GM12891 (cell line): Measurements from ENCODE around the gene EMILIN2.
"Not testable (repeated sequence)": the region's sequence is repeated elsewhere in the genome, so short reads cannot be mapped to it uniquely, and the experiment has no call there.

ENCODE experiments used
- DNase-seq: peaks from one replicate; pipeline ENCODE4 v3.0.0; 2011; ENCODE audit warnings: low spot score; ENCODE audit not compliant: insufficient read length
- FAIRE-seq: peaks from 2 replicates; lab custom pipeline; 2011; peaks lifted over from hg19 to GRCh38; lab: Jason Lieb, UNC
- PAX5 ChIP-seq: IDR thresholded peaks from 2 replicates; pipeline ENCODE4 v1.6.1; 2011; ENCODE audit warnings: low read length, moderate library complexity, mild to moderate bottlenecking; ENCODE audit not compliant: insufficient read depth, severe bottlenecking
- POLR2A ChIP-seq: IDR thresholded peaks from 2 replicates; pipeline ENCODE4 v1.6.1; 2011; ENCODE audit warnings: low read depth, low read length, control low read depth
- POLR2AphosphoS5 ChIP-seq: IDR thresholded peaks from 2 replicates; pipeline ENCODE4 v1.6.1; 2011; ENCODE audit warnings: low read depth, low read length, control low read depth
- POU2F2 ChIP-seq: IDR thresholded peaks from 2 replicates; pipeline ENCODE4 v1.6.1; 2011; ENCODE audit warnings: low read depth, mild to moderate bottlenecking, control low read depth, low read length, moderate library complexity
- SPI1 ChIP-seq: IDR thresholded peaks from 2 replicates; pipeline ENCODE4 v1.6.1; 2011; ENCODE audit warnings: low read depth, low read length, control low read depth
- TAF1 ChIP-seq: IDR thresholded peaks from 2 replicates; pipeline ENCODE4 v1.6.1; 2011; ENCODE audit warnings: low read depth, low read length, control low read depth

Gene EMILIN2

DNA sequence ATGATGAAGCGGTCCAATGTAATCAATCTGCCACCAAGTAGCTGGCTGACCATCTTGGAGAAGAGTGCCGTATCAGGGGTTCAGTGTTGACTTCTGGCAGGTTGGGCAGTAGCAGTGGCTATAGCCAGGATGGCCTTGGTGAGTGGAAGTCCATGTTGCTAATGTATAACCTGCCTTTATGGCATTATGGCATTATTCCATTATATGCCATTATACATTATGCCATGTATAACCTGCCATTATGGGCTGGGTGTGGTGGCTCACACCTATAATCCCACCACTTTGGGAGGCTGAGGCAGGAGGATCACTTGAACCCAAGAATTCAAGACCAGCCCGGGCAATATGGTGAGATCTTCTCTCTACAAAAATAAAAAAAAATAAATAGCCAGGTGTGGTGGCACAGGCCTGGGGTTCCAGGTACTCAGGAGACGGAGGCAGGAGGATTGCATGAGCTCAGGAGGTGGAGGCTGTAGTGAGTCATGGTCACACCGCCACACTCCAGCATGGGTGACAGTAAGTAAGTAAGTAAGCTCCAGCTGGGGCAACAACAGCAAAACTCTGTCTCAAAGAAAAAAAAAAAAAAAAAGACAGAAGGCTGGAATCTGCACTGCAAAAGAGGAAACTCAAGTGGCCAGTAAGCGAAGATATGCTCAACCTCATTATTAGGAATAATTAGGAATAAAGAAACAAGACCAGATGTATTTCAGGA lies 24.4 kb upstream of the EMILIN2 start:
- no peak for FAIRE-seq
- no peak for DNase-seq
- TF ChIP-seq TAF1 (no peak), POLR2A (no peak), POLR2AphosphoS5 (no peak), PAX5 (no peak), SPI1 (no peak), POU2F2 (no peak)

DNA sequence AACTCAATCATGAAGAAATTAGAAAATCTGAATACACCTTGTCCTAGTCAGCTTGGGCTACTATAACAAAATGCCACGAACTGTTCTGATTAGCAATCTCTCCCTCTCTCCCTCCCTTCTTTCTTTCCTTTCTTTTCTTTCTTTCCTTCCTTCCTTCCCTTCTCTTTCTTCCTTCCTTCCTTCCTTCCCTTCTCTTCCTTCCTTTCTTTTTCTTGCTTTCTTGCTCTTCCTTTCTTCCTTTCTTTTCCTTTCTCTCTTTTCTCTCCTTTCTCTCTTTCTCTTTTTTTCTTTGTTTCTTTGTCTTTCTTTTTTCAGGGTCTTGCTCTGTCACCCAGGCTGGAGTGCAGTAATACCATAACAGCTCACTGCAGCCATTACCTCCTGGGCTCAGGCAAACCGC lies 23.6 kb upstream of the EMILIN2 start:
- no peak for FAIRE-seq
- DNase-seq, result no peak

DNA sequence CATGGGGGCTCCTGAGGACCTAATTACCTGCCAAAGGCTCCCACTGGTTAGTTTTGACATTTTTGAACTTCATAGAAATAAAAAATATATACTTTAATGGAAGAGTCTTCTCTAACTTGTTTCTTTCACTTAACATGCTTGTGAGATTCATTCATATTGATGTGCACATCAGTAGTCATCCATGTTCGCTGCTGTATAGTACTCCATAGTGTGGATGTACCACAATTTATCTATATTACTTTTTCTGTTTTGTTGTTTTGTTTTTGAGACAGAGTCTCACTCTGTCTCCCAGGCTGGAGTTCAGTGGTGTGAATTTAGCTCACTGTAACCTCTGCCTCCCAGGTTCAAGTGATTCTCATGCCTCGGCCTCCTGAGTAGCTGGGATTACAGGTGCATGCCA lies 22.8 kb upstream of the EMILIN2 start:
- no peak for TF ChIP-seq PAX5
- TF ChIP-seq TAF1, result no peak
- TF ChIP-seq POLR2AphosphoS5, result no peak
- TF ChIP-seq POU2F2, result no peak
- TF ChIP-seq POLR2A, result no peak
- TF ChIP-seq SPI1, result no peak
- DNase-seq, result no peak

More for the DNA sequence above, 23.6 kb upstream of the EMILIN2 start:
- TF ChIP-seq POU2F2, result no peak
- no peak for TF ChIP-seq POLR2A
- no peak for TF ChIP-seq PAX5
- no peak for TF ChIP-seq SPI1
- no peak for TF ChIP-seq POLR2AphosphoS5
- no peak for TF ChIP-seq TAF1

DNA sequence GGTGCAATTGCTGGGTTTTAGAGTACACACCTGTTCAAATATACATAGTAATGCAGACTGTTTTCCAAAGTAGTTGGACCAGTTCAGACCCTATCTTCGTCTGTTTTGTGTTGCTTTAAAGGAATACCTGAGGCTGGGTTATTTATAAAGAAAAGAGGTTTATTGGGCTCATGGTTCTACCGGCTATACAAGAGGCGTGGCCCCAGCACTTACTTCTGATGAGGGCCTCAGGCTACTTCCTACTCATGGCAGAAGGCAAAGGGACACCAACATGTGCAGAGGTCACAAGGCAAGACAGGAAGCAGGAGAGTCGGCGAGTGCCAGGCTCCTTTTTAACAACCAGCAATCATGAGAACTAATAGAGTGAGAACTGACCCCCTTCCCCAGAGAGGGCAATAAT lies 21.9 kb upstream of the EMILIN2 start:
- DNase-seq (no peak), FAIRE-seq (no peak)
- TF ChIP-seq POLR2A (no peak), SPI1 (no peak), PAX5 (no peak), POU2F2 (no peak), POLR2AphosphoS5 (no peak), TAF1 (no peak)

More for the DNA sequence above, 22.8 kb upstream of the EMILIN2 start:
- no peak for FAIRE-seq

DNA sequence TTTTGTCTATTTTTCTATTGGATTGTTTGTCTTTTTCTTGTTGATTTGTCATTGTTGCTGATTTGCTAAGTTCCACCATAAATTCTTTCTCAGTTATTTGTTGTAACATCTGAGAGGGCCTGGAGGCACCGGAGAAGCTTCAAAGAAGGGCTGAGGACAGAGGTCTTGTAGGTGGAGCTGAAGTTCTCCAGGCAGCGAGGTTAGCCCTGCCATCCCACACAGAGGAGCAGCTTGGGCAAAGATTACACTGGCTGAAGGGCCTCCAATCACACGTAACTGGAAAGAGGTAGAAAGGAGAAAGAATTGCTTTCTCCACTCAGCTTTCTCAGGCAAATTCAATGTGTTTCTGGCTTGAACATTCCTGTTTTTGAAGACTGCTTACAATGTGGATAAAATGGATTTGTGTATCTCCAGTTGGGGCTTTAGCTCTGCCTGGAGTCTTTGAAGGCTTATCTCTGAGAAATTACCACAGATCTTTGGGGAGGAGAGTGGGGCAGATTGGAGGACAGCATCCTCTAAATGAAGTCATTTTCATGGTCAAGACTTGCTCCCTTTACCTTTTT lies 21.1 kb upstream of the EMILIN2 start:
- DNase-seq (no peak), FAIRE-seq (no peak)
- TF ChIP-seq PAX5 (no peak), POU2F2 (no peak), TAF1 (no peak), POLR2A (no peak), SPI1 (no peak)

DNA sequence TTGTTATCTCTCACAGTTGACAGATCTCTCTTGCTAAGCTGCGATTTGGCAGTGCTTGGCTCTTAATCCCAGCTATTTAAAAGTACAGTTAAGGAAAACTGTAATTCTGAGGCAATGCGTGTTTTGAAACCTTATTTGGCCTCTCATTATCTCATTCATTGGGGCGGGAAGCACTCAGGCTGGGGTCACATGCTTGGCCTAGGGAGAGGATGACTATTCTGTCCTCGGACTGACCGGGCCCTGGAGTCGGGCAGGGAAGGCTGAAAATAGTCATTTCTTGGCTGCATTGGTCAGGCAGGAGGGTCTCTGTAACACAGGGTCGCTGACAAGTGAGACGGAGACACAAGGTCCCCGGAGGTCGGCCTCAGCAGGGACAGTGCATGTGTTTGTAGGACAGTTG lies 20.2 kb upstream of the EMILIN2 start:
- DNase-seq, result no peak
- FAIRE-seq, result no peak

DNA sequence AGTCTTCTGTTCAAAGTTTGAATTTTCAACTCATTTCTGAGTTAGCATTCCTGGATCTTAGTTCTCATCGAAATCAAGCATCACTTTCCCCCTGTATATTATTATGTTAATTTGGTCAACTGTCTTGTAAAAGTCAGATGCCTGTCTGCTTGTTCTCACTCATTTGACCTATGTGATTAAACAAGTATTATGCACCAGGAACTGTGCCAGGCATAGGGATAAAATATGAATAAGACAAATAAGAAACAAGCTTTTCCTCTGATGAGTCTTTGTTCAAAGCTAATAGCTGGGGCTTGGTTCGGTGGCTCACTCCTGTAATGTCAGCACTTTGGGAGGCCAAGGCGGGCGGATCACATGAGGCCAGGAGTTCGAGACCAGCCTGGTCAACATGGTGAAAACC lies 19.7 kb upstream of the EMILIN2 start:
- DNase-seq (no peak), FAIRE-seq (no peak)
- TF ChIP-seq POLR2A, result no peak
- no peak for TF ChIP-seq POLR2AphosphoS5
- no peak for TF ChIP-seq SPI1
- no peak for TF ChIP-seq POU2F2
- TF ChIP-seq TAF1, result no peak
- TF ChIP-seq PAX5, result no peak

More for the DNA sequence above, 20.2 kb upstream of the EMILIN2 start:
- TF ChIP-seq SPI1 (no peak), POLR2A (no peak), POLR2AphosphoS5 (no peak), TAF1 (no peak)

DNA sequence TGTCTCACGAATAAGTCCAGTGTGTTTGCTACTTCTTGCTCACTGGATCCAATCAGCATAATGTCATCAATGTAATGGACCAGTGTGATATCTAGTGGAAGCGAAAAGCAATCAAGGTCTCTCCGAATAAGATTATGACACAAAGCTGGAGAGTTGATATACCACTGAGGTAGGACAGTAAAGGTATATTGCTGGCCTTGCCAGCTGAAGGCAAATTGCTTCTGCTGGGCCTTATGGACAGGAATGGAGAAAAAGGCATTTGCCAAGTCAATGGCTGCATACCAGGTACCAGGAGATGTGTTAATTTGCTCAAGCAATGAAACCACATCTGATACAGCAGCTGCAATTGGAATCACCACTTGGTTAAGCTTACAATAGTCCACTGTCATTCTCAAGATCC lies 10.7 kb upstream of the EMILIN2 start:
- DNase-seq, FAIRE-seq: not testable (repeated sequence)

DNA sequence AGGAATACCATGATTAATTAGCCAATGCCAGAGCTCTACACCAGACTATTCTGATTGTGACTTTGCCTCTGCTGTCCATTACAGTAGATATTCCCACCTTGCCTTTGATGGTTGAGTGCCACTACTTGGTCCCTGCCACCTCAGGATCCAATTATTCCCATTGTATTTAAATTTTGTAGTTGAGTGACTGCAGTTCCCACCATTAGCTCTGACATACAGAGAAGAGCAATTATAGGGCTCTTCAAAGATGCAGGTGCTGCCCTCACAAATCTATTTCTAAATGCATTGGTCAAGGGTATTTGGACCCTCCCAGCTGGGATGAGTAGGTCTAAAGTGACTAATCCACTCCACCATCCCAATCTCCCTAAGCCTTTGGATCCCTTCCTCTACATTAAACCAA lies 9.5 kb upstream of the EMILIN2 start:
- DNase-seq, FAIRE-seq: not testable (repeated sequence)

DNA sequence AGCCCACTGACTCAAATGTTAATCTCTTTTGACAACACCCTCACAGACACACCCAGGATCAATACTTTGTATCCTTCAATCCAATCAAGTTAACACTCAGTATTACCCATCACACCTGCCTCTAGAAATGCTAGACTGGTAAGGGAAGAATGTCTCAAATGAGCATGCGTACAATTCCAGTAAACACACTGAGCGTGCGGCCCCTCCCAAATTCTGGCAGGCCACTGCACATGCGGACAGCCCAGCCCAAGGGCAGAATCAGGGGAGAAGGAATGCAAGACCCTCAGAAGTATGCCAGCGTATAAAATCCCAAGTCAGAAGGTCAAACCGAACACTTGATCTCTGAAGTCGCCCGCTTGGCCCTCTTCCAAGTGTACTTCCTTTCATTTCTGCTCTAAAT lies 7.6 kb upstream of the EMILIN2 start:
- TF ChIP-seq PAX5 (no peak), POLR2AphosphoS5 (no peak), SPI1 (no peak), POU2F2 (no peak), TAF1 (no peak), POLR2A (no peak)
- FAIRE-seq (no peak), DNase-seq (no peak)

DNA sequence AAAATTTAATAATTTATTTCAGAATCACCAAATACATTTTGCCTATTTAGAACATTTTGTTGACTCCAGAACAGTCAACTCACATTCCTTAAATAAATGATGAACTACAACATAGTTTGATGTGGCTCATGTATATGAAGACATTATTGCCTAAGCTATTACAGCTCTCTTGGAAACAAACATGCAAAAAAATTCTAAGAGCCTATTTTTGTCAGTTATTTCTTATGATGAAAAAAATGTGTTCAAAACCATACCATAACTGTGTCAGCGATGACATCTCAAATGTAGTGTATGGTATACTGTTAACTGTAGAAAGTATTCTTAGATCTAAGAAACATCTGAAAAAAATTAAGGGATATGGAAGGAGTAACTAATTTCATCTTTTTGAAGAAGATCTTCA lies 6.3 kb upstream of the EMILIN2 start:
- DNase-seq (no peak), FAIRE-seq (no peak)
- TF ChIP-seq PAX5 (no peak), TAF1 (no peak), POU2F2 (no peak), POLR2A (no peak), POLR2AphosphoS5 (no peak), SPI1 (no peak)
